ENCODE results near the gene YPEL2.
A peak's percentile ranks its signal among the peaks of the same experiment; 100 is the strongest.

The YPEL2 gene

GRCh38 chr17:59366040-59366757 is 34.7 kb downstream of the YPEL2 start:
- peak overlapping the region; percentile 4 to 38 for H2BK12ac ChIP-seq (ENCODE audit: low read length in 2 of 2)
- peak overlapping the region; percentile 39 for H3K27ac ChIP-seq (ENCODE audit: low read length, poor library complexity, severe bottlenecking)
- no peak overlapping the region for H3K23ac ChIP-seq (ENCODE audit: low read length in 2 of 2)
- no peak overlapping the region for H2BK5ac ChIP-seq (ENCODE audit: low read depth, low read length, poor library complexity, severe bottlenecking)
- peak; percentile 74 for DNase-seq
- no peak overlapping the region for H3K4me3 ChIP-seq (ENCODE audit: insufficient read depth in 1 of 2, low read depth in 1 of 2, low read length in 2 of 2)
- no peaks in the 10 kb centered on the region for H3K27me3 ChIP-seq (ENCODE audit: control insufficient read depth in 1 of 2, insufficient read depth in 1 of 2, low read length in 2 of 2)
- peak overlapping the region; percentile 18 for H4K91ac ChIP-seq (ENCODE audit: low read length)
- H3K4me1 ChIP-seq (ENCODE audit: control insufficient read depth, insufficient read depth, low read depth, low read length): peaks cover 50% of the 10 kb centered on the region
- H3K36me3 ChIP-seq (ENCODE audit: control insufficient read depth in 1 of 2, insufficient read depth in 2 of 2, low read depth in 1 of 2, low read length in 2 of 2): peaks cover 0 to 5% of the 10 kb centered on the region in 2 experiments
- H2AK5ac ChIP-seq (ENCODE audit: low read length, severe bottlenecking): peak overlapping the region; percentile 75
- H3K4ac ChIP-seq (ENCODE audit: low read depth in 1 of 2, low read length in 2 of 2): peak overlapping the region in 1 of 2 experiments; percentile 60
- H3K79me1 ChIP-seq (replicated peaks; ENCODE audit: low read length, poor library complexity, severe bottlenecking): peaks cover 11% of the 10 kb centered on the region
- H3K14ac ChIP-seq (ENCODE audit: low read length in 2 of 2): no peak overlapping the region
- H3K18ac ChIP-seq (ENCODE audit: low read depth in 1 of 2, low read length in 2 of 2): peak overlapping the region; percentile 4 to 74
- H2AFZ ChIP-seq (ENCODE audit: low read depth, low read length): no peak overlapping the region
- no peaks in the 10 kb centered on the region for H3K9me3 ChIP-seq (ENCODE audit: control insufficient read depth, low read length)
- peak overlapping the region; percentile 8 for H3K4me2 ChIP-seq (ENCODE audit: low read length, poor library complexity, severe bottlenecking)
- no peak overlapping the region for H4K8ac ChIP-seq (ENCODE audit: low read length)
- H2BK15ac ChIP-seq (ENCODE audit: low read depth, poor library complexity, severe bottlenecking): peak overlapping the region; percentile 62
- 17% methylated on average over 10 of the region's 10 CpGs for WGBS
- H3K9ac ChIP-seq (ENCODE audit: low read length): peak overlapping the region; percentile 53
- H2BK120ac ChIP-seq (ENCODE audit: low read depth, low read length): peak overlapping the region; percentile 42

DNA sequence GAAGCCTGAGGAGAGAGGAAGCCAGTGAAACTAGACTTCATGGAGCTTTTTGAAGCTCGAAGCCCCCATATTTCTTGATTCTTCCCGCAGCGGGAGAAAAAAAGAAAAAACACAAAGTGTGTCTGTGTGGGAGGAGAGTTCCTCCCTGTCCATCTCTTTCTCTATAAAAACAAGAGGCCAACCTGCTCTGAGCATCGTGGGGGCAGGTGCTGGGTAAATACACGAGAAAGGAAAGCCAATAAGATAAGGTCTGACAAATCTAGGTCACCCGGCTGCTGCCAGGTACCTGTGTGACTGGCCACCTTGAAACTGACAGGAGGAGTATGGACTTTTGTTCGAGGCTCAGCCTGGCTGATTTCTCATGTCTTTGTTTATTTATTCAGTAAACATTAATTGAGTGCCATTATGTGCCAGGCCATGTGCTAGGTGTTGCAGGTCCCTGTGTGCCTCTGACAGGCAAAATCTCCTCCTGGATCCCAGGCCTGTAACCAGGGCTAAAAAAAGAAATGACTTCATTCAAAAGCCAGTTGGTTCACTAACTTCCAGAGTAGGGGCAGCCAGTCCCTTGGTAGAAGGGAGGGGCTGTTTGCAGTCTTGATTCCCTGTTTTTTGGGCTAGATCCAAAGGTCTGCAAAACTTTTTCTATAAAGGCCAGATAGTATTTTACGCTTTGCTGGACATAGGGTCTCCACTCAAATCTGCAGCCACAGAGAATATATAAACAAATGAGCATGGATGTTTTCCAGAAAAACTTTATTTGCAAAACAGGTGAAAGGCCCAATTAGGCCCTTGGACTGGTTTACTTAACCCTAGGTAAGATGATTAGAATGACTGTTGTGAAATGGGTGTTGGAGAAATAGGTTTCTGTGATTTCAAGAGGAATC is 35.6 kb downstream of the YPEL2 start:
- peak; percentile 83 for DNase-seq
- H4K8ac ChIP-seq (ENCODE audit: low read length): no peak overlapping the region
- H4K91ac ChIP-seq (ENCODE audit: low read length): no peak overlapping the region
- peak overlapping the region; percentile 62 for H2BK15ac ChIP-seq (ENCODE audit: low read depth, poor library complexity, severe bottlenecking)
- peak overlapping the region in 1 of 2 experiments; percentile 60 for H3K4ac ChIP-seq (ENCODE audit: low read depth in 1 of 2, low read length in 2 of 2)
- H3K4me1 ChIP-seq (ENCODE audit: control insufficient read depth, insufficient read depth, low read depth, low read length): peaks cover 50% of the 10 kb centered on the region
- no peak overlapping the region for H2AFZ ChIP-seq (ENCODE audit: low read depth, low read length)
- H3K79me1 ChIP-seq (replicated peaks; ENCODE audit: low read length, poor library complexity, severe bottlenecking): peaks cover 11% of the 10 kb centered on the region
- H3K27me3 ChIP-seq (ENCODE audit: control insufficient read depth in 1 of 2, insufficient read depth in 1 of 2, low read length in 2 of 2): no peaks in the 10 kb centered on the region
- 56% methylated on average over 7 of the region's 8 CpGs for WGBS
- peaks cover 0 to 5% of the 10 kb centered on the region in 2 experiments for H3K36me3 ChIP-seq (ENCODE audit: control insufficient read depth in 1 of 2, insufficient read depth in 2 of 2, low read depth in 1 of 2, low read length in 2 of 2)
- peak overlapping the region in 1 of 2 experiments; percentile 69 for H2BK12ac ChIP-seq (ENCODE audit: low read length in 2 of 2)
- H3K18ac ChIP-seq (ENCODE audit: low read depth in 1 of 2, low read length in 2 of 2): peak overlapping the region; percentile 8 to 79
- H3K23ac ChIP-seq (ENCODE audit: low read length in 2 of 2): no peak overlapping the region
- no peak overlapping the region for H2BK120ac ChIP-seq (ENCODE audit: low read depth, low read length)
- H3K9ac ChIP-seq (ENCODE audit: low read length): peak overlapping the region; percentile 53
- H2AK5ac ChIP-seq (ENCODE audit: low read length, severe bottlenecking): peak overlapping the region; percentile 33
- H3K14ac ChIP-seq (ENCODE audit: low read length in 2 of 2): no peak overlapping the region
- peak overlapping the region; percentile 8 for H3K4me2 ChIP-seq (ENCODE audit: low read length, poor library complexity, severe bottlenecking)
- H3K9me3 ChIP-seq (ENCODE audit: control insufficient read depth, low read length): no peaks in the 10 kb centered on the region
- H3K4me3 ChIP-seq (ENCODE audit: insufficient read depth in 1 of 2, low read depth in 1 of 2, low read length in 2 of 2): no peak overlapping the region
- H3K27ac ChIP-seq (ENCODE audit: low read length, poor library complexity, severe bottlenecking): peak overlapping the region; percentile 39
- H2BK5ac ChIP-seq (ENCODE audit: low read depth, low read length, poor library complexity, severe bottlenecking): no peak overlapping the region

GRCh38 chr17:59367657-59368045 is 36.2 kb downstream of the YPEL2 start:
- no CpG with 5 or more reads among the region's 1 CpG for WGBS
- no peak overlapping the region for H2BK120ac ChIP-seq (ENCODE audit: low read depth, low read length)
- peaks cover 11% of the 10 kb centered on the region for H3K79me1 ChIP-seq (replicated peaks; ENCODE audit: low read length, poor library complexity, severe bottlenecking)
- no peaks in the 10 kb centered on the region for H3K9me3 ChIP-seq (ENCODE audit: control insufficient read depth, low read length)
- H3K4ac ChIP-seq (ENCODE audit: low read depth in 1 of 2, low read length in 2 of 2): no peak overlapping the region
- peaks cover 0 to 5% of the 10 kb centered on the region in 2 experiments for H3K36me3 ChIP-seq (ENCODE audit: control insufficient read depth in 1 of 2, insufficient read depth in 2 of 2, low read depth in 1 of 2, low read length in 2 of 2)
- H2BK5ac ChIP-seq (ENCODE audit: low read depth, low read length, poor library complexity, severe bottlenecking): no peak overlapping the region
- H3K4me1 ChIP-seq (ENCODE audit: control insufficient read depth, insufficient read depth, low read depth, low read length): peaks cover 49% of the 10 kb centered on the region
- H3K4me2 ChIP-seq (ENCODE audit: low read length, poor library complexity, severe bottlenecking): no peak overlapping the region
- H4K91ac ChIP-seq (ENCODE audit: low read length): peak overlapping the region; percentile 1
- H3K27ac ChIP-seq (ENCODE audit: low read length, poor library complexity, severe bottlenecking): peak overlapping the region; percentile 33
- H3K27me3 ChIP-seq (ENCODE audit: control insufficient read depth in 1 of 2, insufficient read depth in 1 of 2, low read length in 2 of 2): no peaks in the 10 kb centered on the region
- peak overlapping the region; percentile 6 to 37 for H3K18ac ChIP-seq (ENCODE audit: low read depth in 1 of 2, low read length in 2 of 2)
- no peak overlapping the region for H2AFZ ChIP-seq (ENCODE audit: low read depth, low read length)
- peak; percentile 53 for DNase-seq
- H3K4me3 ChIP-seq (ENCODE audit: insufficient read depth in 1 of 2, low read depth in 1 of 2, low read length in 2 of 2): no peak overlapping the region
- no peak overlapping the region for H3K23ac ChIP-seq (ENCODE audit: low read length in 2 of 2)
- H2BK12ac ChIP-seq (ENCODE audit: low read length in 2 of 2): peak overlapping the region; percentile 69 to 87
- H3K9ac ChIP-seq (ENCODE audit: low read length): no peak overlapping the region
- peak overlapping the region; percentile 49 for H2AK5ac ChIP-seq (ENCODE audit: low read length, severe bottlenecking)
- no peak overlapping the region for H4K8ac ChIP-seq (ENCODE audit: low read length)
- H3K14ac ChIP-seq (ENCODE audit: low read length in 2 of 2): no peak overlapping the region
- no peak overlapping the region for H2BK15ac ChIP-seq (ENCODE audit: low read depth, poor library complexity, severe bottlenecking)

Measured in mesenchymal stem cell (in vitro differentiated cells and primary cell).